Fibroblast of skin of abdomen (primary cell): Measurements from ENCODE around the gene HLA-DMB.

Source experiments
- DNase-seq: peaks from one replicate; pipeline ENCODE4 v3.0.0-alpha.2; 2013

HLA-DMB gene

GRCh38 chr6:32905078-32905477 lies 35.8 kb downstream of the HLA-DMB start:
- peak; percentile 10 for DNase-seq

- DNase-seq, result no peak
Observed at GRCh38 chr6:32903952-32904351, 36.9 kb downstream of the HLA-DMB start.

DNA sequence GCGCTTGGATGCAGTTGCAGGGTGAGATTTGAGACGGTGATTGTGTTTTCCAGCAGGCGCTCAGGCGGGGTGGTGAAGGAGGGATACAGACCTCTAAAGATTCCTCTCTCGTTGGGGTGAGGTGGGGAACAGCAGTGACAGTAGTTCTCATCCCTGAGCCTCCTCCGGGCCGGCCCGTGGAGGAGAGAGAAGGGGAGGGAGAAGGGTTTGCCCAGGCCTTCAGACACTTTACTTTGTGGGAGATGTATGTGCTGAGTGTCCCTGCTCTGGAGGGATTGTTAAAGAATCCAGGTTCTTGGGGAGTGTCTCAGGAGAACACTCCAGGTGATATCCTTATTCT lies 45.9 kb downstream of the HLA-DMB start:
- no peak for DNase-seq

DNA sequence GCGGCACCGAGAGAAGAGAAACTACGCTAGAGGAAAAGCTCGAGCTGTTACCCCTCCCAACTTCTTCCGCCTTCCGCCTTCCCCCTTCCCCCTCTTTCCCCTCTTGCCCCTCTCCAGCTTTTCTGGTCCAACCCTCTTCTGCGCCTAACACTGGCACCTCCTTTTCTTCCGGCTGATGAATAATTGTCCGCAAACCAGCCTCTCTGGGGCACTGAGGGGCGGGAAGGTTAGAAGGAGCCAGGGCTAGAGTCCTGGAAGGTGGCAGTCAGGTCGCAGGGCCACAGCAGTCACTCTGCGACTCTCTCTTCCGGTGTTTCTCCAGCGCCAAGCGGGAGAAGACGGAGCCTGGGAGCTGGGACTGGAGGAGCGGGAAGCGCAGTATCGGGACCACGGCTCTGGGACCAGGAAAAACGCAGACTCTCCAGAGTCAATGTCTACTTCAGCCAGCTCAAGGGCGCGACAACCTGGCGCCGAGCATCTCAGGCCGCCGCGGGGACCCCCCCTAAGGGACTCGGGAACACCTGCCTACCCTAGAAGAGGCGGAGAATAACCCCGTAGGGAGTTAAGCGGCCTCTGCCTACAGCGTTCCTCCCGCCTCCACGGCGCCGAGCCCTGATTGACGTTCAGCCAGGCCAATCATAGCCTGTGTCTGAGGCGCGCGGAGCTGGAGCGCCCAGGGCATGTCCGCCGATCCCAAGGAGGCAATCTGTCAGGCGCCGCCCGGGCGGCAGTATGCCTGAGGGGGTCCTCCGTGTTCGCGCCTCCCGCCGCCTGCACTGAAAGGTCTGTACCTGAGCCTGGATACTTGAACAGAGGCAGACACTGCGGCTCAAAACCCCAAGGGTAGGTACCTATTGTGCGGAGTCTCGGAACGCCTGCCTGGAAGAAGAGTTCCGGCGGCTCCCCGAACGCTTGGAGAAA lies 46.5 kb downstream of the HLA-DMB start:
- DNase-seq, result peak; percentile 90

DNA sequence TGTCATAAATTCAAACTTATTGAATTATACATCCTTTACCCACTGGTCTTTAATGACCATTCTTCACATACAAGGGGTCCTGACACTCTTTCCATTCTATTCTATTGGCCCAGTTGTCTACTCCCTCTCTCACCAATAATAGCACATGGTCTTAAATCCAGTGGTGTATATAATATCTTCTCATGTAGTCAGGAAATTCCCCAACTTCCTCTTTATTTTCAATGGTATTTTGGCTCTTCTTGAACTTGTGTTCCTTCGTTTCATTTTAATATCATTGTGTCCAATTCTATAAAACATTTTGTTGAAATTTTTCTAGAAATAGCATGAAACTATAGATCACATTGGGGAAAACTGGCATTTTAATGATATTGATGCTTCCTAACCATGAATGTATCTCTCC lies 50.0 kb downstream of the HLA-DMB start:
- DNase-seq, result no peak

- DNase-seq, result peak; percentile 31
Observed at GRCh38 chr6:32889533-32889932, 51.3 kb downstream of the HLA-DMB start.

DNA sequence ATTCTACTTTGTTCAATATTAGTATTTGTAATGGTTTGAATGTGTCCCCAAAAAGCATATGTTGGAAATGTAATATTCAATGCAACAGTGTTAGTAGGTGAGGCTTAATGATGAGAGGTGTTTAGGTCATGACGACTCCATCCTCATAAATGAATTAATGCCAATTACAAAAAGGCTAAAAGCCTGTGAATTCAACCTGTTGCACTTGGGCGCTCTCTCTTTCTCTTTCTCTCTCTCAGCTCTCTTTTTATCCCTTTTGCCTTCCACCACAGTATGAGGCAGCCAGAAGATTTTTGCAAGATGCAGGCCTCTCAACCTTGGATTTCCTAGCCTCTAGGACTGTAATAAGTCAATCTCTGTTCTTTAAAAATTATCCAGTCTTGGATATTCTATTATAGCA lies 52.3 kb downstream of the HLA-DMB start:
- no peak for DNase-seq

GRCh38 chr6:32887616-32888015 lies 53.2 kb downstream of the HLA-DMB start:
- no peak for DNase-seq

- peak; percentile 85 for DNase-seq
Observed at GRCh38 chr6:32886681-32887383, 54.0 kb downstream of the HLA-DMB start.

DNA sequence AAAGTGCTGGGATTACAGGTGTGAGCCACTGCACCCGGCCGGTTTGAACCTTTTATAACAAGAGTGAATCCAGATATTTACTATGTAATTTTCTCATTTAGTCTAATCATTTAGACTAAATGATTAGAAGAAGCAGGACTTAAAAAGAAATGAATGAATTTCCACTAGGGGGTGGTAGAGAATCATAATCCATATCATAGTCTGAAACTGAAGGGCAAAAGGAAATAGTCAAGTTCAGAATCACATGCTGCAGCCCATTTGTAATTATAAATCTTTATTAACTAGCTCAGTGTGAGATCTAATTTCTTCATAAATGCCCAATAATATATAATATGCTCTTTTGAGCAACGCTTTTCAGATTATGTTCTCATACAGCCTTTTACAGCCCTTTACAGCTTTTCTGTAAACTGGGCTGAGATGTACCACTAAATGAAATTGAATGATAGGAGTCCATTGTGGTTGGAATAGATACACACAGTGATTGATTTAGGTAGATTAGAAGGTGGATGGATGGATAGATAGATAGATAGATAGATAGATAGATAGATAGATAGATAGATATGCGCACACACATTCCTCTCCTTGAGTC lies 55.0 kb downstream of the HLA-DMB start:
- peak; percentile 69 for DNase-seq
